HG03039 (cell line): ENCODE data around the gene SLC9A9.

ENCODE experiments used
- ATAC-seq: cut with Tn5 transposase; IDR thresholded peaks from one replicate; pipeline ENCODE4 v1.9.1; 2021; ENCODE audit warnings: mild to moderate bottlenecking, moderate library complexity; ENCODE audit not compliant: unreplicated experiment

The SLC9A9 gene

DNA sequence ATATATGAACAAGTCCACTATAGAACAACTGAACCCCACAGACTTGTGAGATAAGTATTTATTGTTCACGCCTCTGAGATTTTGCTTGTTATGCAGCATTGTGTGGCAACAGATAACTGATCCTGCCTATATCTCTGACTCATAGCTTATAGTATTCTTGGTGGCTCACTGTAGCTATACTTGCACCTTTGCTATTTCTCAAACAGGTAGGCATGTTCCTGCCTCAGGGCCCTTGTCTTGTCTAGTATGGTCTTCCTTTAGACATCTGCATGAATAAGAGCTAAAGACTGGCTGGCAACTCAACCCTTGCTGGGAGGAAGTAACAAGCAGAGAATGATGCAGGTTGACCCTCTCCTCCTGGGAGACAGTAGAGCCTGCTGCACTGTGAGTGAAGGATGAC is 472.6 kb downstream of the SLC9A9 start:
- ATAC-seq, result no peak

GRCh38 chr3:143367171-143367570 is 481.1 kb downstream of the SLC9A9 start:
- no peak for ATAC-seq

DNA sequence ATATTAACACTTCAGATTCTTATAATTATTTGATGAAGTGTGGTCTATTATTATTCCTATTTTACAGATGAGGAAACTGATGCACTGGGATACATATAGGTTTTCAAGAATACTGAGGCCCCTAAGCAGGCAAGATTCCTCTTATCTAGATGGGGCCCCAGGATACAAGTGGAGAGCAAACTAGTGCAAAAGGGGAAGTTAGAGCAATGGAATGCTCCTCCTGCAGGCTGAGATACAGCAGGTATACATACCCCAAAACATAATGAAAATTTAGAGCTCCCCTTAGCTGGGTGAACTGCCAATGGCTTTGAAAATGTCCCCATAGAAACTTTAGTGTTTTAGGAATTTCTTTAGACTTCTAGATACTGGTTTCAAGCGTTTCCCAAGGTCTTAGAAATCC is 481.6 kb downstream of the SLC9A9 start:
- ATAC-seq, result no peak

- no peak for ATAC-seq
Observed at GRCh38 chr3:143363949-143364348, 484.3 kb downstream of the SLC9A9 start.

DNA sequence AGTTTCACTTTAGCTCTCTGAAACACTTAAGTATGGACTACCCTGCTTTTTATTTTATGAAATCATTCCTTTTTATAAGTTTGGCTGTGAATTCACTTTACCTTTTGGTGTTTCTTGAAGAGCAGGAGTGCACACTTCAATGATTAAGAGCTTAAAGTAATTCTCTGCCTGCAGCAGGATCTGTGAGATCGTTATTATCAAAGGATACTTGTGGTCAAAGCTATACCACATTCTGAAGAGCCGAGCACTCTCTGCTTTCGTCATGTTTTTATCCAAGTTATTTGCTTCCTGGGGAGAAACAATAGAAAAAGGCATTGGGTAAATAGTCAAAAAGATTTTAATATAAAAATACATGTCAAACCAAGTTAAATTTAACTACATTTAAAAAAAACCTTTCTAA is 485.0 kb downstream of the SLC9A9 start:
- ATAC-seq, result no peak

DNA sequence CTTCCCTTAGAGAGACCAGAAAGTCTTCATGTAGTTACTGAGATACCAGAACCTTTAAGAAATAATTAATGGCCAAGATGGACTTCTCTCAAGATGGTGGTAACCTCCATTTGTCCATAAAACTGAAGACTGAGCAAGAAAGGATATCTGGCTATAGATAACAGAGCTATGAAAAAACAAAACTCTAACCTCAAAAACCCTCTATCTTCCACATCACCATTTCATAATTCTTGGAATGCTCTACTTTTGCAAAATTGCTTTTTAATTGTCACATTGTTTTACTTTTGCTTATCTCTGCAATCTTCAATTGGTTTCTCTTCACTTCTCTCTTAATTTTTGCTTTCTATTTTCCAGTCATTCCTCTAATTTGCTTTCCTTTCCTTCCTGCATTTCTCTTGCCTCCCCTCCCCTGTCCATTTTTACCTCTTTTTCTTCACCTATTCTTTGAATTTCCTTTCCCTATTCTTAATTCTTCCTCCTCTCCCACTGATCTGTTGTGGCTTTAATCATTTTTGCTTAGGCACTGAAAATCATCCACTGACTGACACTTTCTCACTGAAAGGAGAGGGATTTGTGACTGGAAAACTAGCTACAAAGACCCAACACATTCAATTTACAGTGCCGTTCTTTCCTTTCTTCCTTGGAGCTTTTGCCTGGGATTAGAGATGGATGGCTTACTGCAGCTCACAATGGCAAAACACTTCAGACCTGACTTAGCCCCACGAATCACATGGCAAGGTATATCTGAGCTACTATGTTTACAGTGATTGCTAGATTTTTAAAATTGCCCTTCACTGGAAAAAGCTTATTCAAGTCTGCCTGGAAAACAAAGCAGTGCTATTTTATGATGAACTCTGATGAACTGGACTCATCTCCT is 485.9 kb downstream of the SLC9A9 start:
- no peak for ATAC-seq

DNA sequence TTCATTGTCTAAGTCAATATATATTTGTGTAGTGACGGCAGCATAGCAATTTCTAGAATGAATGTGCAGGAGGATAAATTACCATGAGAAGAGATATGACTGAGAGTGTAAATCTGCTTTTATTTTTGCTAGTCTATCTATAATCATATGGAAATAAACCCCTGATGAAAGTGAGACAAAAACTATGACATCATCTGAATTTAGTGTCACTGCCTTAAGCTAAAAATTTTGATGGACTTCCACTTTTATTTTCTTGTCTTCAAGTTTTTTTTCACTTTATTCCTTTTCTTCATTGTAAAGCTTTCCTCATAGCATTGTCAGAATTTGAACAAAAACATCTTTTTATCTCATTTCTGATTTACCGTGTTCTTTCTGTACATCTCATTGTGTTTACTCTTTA is 486.7 kb downstream of the SLC9A9 start:
- ATAC-seq, result no peak

- ATAC-seq, result no peak
Observed at GRCh38 chr3:143360244-143360643, 488.0 kb downstream of the SLC9A9 start.

DNA sequence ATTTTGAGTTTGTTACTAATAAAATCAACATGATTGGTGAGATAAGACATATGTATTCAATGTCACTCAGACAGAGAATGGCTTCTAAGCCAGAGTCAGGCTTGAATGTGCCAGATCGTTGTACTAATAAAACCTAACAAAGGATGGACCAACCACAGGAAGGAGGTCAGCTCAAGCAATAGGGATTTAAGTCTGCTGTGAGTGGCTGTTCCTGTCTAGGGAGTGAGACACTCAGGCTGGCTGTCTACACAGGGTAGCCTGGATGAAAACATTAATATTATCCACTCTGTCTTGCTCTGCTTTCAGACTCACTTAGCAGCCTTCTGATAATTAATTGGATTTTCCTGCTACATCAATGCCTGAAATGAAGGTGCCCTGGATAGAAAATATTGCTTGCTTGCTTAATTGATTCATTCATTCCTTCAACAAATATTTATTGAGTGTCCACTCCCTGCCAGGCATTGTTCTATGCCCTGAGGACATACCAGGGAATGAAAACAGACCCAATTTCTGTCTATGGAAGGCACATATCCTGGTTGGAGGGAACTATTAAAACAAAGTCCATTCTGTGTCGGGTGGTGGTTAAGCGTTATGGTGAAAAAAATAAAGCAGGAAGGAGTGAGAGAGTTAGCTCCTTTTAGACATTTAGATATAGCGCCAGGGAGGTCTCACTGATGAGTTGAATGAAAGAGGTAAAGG is 489.3 kb downstream of the SLC9A9 start:
- ATAC-seq, result no peak

DNA sequence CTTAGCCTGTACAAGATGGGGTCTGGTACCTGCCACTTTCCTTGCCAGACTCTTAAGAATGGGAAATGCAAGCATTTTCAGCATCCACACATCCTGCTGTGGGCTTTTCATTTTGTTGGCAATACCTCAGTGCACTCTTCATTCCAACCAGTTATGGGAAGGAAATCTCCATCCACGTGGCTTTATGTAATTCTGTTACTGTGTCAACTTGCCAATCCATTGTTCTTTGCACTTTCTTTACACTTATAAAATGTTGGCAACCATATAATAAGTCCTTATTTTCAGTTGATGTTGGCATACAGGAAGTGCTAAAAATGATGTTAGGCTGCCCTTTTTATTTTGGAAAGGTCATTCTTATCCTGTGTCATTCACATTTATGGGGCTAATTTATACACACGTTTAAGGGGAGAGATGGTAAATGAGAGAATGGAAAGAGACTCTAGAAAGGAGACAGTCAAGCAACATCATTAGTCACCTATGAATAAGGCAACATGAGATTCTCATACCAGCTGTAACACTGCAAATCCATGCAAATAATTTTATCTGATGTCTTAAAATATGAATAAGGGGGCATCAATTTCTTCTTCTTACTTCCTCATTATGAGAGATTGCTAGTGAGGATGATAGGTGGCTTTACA is 490.0 kb downstream of the SLC9A9 start:
- no peak for ATAC-seq

GRCh38 chr3:143357700-143358099 is 490.6 kb downstream of the SLC9A9 start:
- no peak for ATAC-seq

GRCh38 chr3:143356839-143357238 is 491.4 kb downstream of the SLC9A9 start:
- no peak for ATAC-seq

DNA sequence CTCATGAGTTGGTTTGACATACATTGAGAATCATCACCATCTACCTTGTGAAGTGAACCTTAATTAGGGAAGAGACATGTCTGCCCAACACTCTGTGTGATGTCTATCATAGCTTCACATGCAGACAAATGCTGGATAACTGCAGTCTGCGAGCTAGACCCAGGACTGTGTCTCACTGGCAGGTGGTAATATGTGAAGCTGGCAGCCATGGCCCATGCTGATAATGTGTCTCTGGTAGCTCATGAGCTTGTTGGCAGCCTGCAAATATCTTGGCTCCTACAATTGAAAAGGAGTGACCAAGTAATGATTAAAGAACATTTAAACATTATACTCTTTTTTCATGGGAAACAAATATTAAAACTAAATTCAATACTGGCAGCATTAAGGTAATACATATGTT is 493.9 kb downstream of the SLC9A9 start:
- no peak for ATAC-seq

DNA sequence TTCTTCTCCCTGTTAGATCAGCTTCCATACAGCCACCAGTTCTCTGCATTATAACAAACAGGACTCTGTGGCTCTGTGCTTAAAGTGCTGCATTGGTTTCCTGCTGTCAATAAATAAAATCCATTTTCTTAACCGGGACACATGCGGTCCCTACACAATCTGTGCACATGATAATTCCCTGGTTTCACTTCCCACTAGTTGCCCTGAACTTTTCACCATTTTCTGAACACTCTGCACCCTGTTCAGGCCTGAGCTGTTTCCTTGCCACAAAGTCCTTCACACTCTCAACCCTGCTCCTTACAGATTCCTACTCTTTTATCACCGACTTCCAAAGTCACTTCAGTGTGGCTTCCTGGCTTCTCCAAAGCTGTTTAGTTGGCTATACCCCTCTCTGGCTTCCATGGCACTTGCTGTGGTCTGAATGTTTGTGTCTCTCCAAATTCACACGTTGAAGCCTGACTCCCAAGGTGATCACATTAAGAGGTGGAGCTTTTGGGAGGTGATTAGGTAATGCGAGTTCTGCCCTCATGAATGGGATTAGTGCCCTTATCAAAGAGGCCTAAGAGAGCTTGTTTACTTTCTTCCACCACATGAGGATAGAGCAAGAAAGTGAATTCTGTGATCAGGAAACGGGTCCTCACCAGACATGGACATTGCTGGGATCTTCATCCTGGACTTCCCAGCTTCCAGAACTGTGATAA is 495.3 kb downstream of the SLC9A9 start:
- no peak for ATAC-seq

DNA sequence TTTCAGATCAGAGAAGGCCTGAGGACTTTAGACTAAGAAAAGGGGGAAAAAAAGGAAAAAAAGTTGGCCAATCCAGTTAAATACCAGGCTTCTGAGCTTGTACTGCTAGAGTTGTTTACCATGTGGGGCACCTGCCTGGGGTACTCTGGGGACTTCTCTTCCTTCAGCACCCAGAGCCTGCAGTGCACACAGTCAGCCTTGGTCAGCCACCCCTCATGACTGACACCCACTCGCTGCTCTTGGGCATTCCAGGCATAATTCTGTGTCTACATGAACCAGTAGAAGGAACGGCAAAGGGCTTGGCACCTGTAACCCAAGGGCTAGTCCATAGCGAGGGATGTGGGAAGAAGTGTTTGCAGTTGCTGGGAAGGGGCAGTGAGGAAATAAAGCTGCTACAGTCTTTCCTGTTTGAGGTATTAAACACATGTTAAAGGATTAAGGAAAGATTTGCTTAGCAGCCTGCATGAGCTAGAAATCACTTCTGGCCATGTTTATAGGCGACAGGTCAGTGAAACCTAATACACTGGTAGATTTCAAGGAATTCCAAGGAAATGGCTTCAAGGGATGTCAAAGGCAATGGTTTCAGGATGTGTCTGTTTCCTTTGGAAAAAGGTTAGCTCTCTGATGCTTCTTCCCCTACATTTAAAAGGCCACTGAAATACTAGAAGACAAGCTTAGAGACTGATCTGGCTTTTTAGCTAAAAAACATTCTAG is 496.2 kb downstream of the SLC9A9 start:
- no peak for ATAC-seq

DNA sequence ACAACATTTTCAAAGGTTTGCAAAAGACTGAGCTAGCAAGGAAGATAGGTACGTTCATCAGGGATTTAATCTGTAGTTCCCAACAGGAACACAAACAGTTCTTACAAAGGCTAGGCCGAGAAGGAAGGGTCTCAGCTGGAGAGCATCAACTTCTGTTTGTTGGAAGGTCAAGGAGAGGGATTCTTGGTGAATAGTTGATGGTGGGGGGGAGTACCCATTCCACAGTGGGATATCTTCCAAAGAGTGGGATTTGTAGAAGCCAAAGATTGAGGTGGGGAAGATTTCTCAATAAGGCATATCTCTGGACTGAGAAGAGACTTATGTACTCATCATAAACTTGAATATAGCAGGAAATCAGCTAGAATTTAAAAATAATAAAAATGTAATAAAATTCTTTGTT is 496.9 kb downstream of the SLC9A9 start:
- no peak for ATAC-seq

GRCh38 chr3:143349455-143349854 is 498.8 kb downstream of the SLC9A9 start:
- no peak for ATAC-seq

DNA sequence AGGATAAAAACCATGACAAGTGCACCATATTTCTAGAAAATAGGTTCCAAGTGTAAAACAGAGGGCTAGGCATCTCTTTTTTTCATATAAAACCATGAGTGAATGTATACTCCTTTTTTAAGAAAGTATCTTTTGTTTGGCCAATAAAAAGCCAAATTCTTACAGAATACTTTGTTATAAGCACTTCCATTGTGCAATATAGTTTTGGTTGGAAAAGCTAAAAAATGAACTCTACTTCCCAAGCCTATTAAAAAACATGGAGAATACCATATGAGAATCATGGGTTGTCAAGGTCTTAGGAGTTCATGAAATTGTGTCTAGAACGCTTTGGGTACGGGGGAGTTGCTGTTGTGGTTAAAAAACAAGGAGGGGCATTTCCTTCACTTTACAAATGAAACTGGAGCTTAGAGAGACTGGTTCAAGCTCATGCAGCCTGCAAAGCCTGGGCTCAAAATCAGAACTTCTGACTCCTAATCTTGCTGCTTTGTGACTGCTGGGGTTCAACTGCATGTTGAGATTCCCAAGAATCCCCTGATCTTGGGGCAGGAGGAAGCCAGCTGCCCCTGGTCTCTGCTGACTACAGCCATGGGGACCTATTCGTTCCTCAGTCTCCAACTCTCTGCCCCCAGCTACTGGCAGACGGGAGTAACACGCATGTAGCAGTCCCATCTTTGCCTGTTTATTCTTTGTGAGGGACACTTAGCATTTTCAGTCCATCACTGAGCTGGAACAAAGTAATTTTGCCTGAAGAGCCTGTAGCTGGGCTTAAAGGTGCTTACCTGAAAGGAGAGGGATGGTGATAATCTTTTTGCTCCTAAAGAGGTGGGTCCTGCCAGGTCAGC is 499.6 kb downstream of the SLC9A9 start:
- no peak for ATAC-seq

DNA sequence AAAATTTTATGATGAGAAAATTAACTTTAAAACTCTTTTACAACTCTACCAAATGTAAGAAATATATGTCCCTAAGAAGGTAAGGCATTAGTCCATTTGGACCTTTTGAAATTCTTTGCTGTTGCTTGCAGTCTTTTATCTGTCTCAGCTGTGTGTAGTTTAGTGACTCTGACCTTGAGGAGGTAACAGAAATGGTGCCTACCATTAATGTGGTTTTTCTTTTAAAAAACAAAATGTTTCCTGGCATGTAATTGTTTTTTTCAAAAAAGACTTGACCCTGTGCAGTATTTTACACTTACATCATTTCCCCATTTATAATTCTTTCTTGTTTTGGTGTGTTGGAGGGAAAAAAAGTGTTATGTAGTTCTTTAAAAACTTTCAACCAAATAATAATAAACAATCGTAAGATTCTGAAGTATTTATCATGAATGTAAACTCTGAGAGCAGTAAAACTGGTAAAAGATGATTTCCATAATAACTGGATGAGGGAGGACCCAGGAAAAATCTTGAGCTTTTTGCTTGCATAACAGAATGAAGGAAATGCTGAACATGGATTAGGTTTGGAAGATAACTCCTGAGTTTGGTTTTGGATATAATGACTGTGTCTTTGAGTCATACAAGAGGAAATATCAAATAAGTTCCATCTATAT is 503.6 kb downstream of the SLC9A9 start:
- no peak for ATAC-seq
